OCI-LY7 (cell line): ENCODE results near the gene HNF1A. TPM values are rescaled to one million over a fixed set of nuclear protein-coding genes. Genes with fewer than 3 reads are reported as not detected.

ENCODE experiments used
- BruUV-seq: library from RNA; stranded (reverse); fragments of 400-500 nt; replicated peaks from 2 replicates; lab custom pipeline; 2021; lab: Mats Ljungman, UMichigan
- CTCF ChIA-PET: fragments of 300-600 bp; sonication (Branson Sonifier 250); formaldehyde crosslinking; loops from one replicate; lab custom pipeline; 2022; ENCODE audit warnings: antibody characterized with exemption; ENCODE audit not compliant: unreplicated experiment; lab: Charles Lee
- POLR2A ChIA-PET: fragments of 300-600 bp; sonication (Branson Sonifier 250); formaldehyde crosslinking; loops from one replicate; lab custom pipeline; 2022; ENCODE audit warnings: antibody characterized with exemption; lab: Charles Lee
- DNase-seq: peaks from one replicate; pipeline ENCODE4 v3.0.0-alpha.2; 2015; ENCODE audit warnings: low spot score
- H2AFZ ChIP-seq: fragments of 200-600 bp; sonication (generic), shearing (Covaris generic); 2 replicates; pipeline ENCODE4 v1.6.1; 2014; ENCODE audit warnings: mild to moderate bottlenecking, antibody characterized with exemption, low read length, moderate library complexity
- H3K27ac ChIP-seq: fragments of 200-600 bp; sonication (generic); 2 replicates; pipeline ENCODE4 v1.5.1; 2014; ENCODE audit warnings: mixed run types, low read depth, mild to moderate bottlenecking, moderate library complexity, low read length, inconsistent platforms; ENCODE audit not compliant: poor library complexity, severe bottlenecking
- H3K36me3 ChIP-seq: fragments of 200-600 bp; sonication (generic); 2 replicates; pipeline ENCODE4 v1.6.1; 2014; ENCODE audit warnings: mild to moderate bottlenecking, antibody characterized with exemption, low read length, moderate library complexity, mixed read lengths; ENCODE audit not compliant: insufficient read depth
- H3K4me1 ChIP-seq: fragments of 200-600 bp; sonication (generic); 2 replicates; pipeline ENCODE4 v1.5.1; 2014; ENCODE audit warnings: mild to moderate bottlenecking, low read length; ENCODE audit not compliant: insufficient read depth, poor library complexity, severe bottlenecking
- H3K4me2 ChIP-seq: fragments of 200-600 bp; sonication (generic); 2 replicates; pipeline ENCODE4 v1.6.1; 2014; ENCODE audit warnings: mild to moderate bottlenecking, low read length
- H3K4me3 ChIP-seq: fragments of 200-600 bp; sonication (generic); 2 replicates; pipeline ENCODE4 v1.5.1; 2014; ENCODE audit warnings: mild to moderate bottlenecking, low read depth, low read length; ENCODE audit not compliant: poor library complexity, severe bottlenecking
- H3K79me2 ChIP-seq: fragments of 200-600 bp; sonication (generic); 2 replicates; pipeline ENCODE4 v1.6.1; 2016; ENCODE audit warnings: low read depth, mild to moderate bottlenecking, low read length, moderate library complexity, mixed read lengths; ENCODE audit not compliant: insufficient read depth
- H3K9me2 ChIP-seq: fragments of 200-600 bp; sonication (generic); 2 replicates; pipeline ENCODE4 v1.6.1; 2016; ENCODE audit warnings: mild to moderate bottlenecking, low read length, mixed read lengths; ENCODE audit not compliant: insufficient read depth
- H3K9me3 ChIP-seq: fragments of 200-600 bp; sonication (generic); 2 replicates; pipeline ENCODE4 v1.6.1; 2014; ENCODE audit warnings: mild to moderate bottlenecking, mixed run types, low read length, mixed read lengths
- H4K20me1 ChIP-seq: fragments of 200-600 bp; sonication (generic); 2 replicates; pipeline ENCODE4 v1.6.1; 2014; ENCODE audit warnings: mild to moderate bottlenecking, antibody characterized with exemption, low read length, moderate library complexity, mixed read lengths; ENCODE audit not compliant: insufficient read depth
- CTCF ChIP-seq: fragments of 200-600 bp; sonication (generic); conservative IDR thresholded peaks from 2 replicates; pipeline ENCODE4 v1.5.1; 2014; ENCODE audit warnings: mild to moderate bottlenecking, antibody characterized with exemption, low read length, moderate library complexity, mixed read lengths
- EZH2phosphoT487 ChIP-seq: fragments of 200-600 bp; sonication (generic); IDR thresholded peaks from 2 replicates; pipeline ENCODE4 v1.6.1; 2018; ENCODE audit warnings: low read depth, borderline replicate concordance, mild to moderate bottlenecking, mixed run types, antibody characterized with exemption, low read length, moderate library complexity, mixed read lengths
- intact Hi-C: fragments of 100-400 bp; cut with micrococcal nuclease; formaldehyde crosslinking; loops from one replicate; pipeline ENCODE4 v1.10.0; 2022; ENCODE audit not compliant: unreplicated experiment
- total RNA-seq, 2 experiments: library from RNA; depleted of rRNA in 1 of 2; stranded (reverse); fragments of >200 nt in 1 of 2; shearing (Covaris generic) in 1 of 2; gene quantifications; 2 replicates each; pipeline ENCODE4 v1.2.3, GENCODE V29; 2014 to 2022

Gene HNF1A
- total RNA-seq, 2 experiments from 2014 or later = not detected

GRCh38 chr12:120979862-120980696 lies 1.7 kb downstream of the HNF1A start:
- Histone ChIP-seq H3K4me1 (no peaks in the 10 kb centered on the region), H2AFZ (no peak overlapping the region), H3K9me2 (no peaks in the 10 kb centered on the region), H3K27ac (no peak overlapping the region), H3K4me3 (no peak overlapping the region), H3K79me2 (no peaks in the 10 kb centered on the region), H3K4me2 (no peak overlapping the region), H3K36me3 (no peaks in the 10 kb centered on the region), H3K9me3 (no peaks in the 10 kb centered on the region), H4K20me1 (no peaks in the 10 kb centered on the region)
- no TSS peak for BruUV-seq
- intact Hi-C loops = no loop called here
- POLR2A ChIA-PET = interaction anchor here (0.5 to 0.6 kb wide), 2 partner anchors 27 to 1159 kb away, joined by 3 to 7 read pairs; no protein-coding TSS in a partner anchor
- DNase-seq = no peak
- CTCF ChIA-PET = no interaction called here
- TF ChIP-seq EZH2phosphoT487 = no peak

- Histone ChIP-seq H3K9me2 (no peaks in the 10 kb centered on the region), H2AFZ (no peak overlapping the region), H3K36me3 (no peaks in the 10 kb centered on the region), H3K79me2 (no peaks in the 10 kb centered on the region), H3K9me3 (no peaks in the 10 kb centered on the region), H3K4me1 (no peaks in the 10 kb centered on the region), H3K4me3 (no peak overlapping the region), H4K20me1 (no peaks in the 10 kb centered on the region), H3K27ac (no peak overlapping the region), H3K4me2 (no peak overlapping the region)
- CTCF ChIA-PET = no interaction called here
- POLR2A ChIA-PET = interaction anchor here (0.5 to 0.6 kb wide), 2 partner anchors 394 to 1160 kb away, joined by 3 read pairs; no protein-coding TSS in a partner anchor
- intact Hi-C loops = no loop called here
- BruUV-seq = no TSS peak
- TF ChIP-seq CTCF (no peak), EZH2phosphoT487 (no peak)
- no peak for DNase-seq
These were observed 2.5 kb downstream of the HNF1A start for GRCh38 chr12:120980800-120981368.

- no peaks in the 10 kb centered on the region for H3K79me2 ChIP-seq
- no peaks in the 10 kb centered on the region for H4K20me1 ChIP-seq
- DNase-seq = no peak
- no peaks in the 10 kb centered on the region for H3K36me3 ChIP-seq
- ChIA-PET POLR2A (interaction anchor here (0.6 kb wide), 1 partner anchor 393 kb away, joined by 3 read pairs; no protein-coding TSS in a partner anchor), CTCF (no interaction called here)
- intact Hi-C loops = no loop called here
- no TSS peak for BruUV-seq
- no peaks in the 10 kb centered on the region for H3K9me3 ChIP-seq
- no peaks in the 10 kb centered on the region for H3K4me1 ChIP-seq
- TF ChIP-seq CTCF = no peak
- TF ChIP-seq EZH2phosphoT487 = no peak
- no peak overlapping the region for H3K4me2 ChIP-seq
- H3K9me2 ChIP-seq = no peaks in the 10 kb centered on the region
- no peak overlapping the region for H3K27ac ChIP-seq
- H2AFZ ChIP-seq = no peak overlapping the region
- no peak overlapping the region for H3K4me3 ChIP-seq
These were observed 3.1 kb downstream of the HNF1A start for GRCh38 chr12:120981407-120981941.
